Smooth muscle cell (in vitro differentiated cells): Measurements from ENCODE around the gene LGMN. TPM values are rescaled to one million over a fixed set of nuclear protein-coding genes. Genes with fewer than 3 reads are reported as not detected.

Experiments used
- DNase-seq: peaks from one replicate; lab custom pipeline; 2025; ENCODE audit not compliant: unreplicated experiment; lab: John Stamatoyannopoulos, UW
- H2AFZ ChIP-seq: fragments of 200-600 bp; sonication (generic); 2 replicates; pipeline ENCODE4 v1.6.0; 2016; ENCODE audit warnings: antibody characterized with exemption, low read depth, mild to moderate bottlenecking
- H3F3A ChIP-seq: fragments of 200-600 bp; sonication (generic); 2 replicates; pipeline ENCODE4 v1.6.0; 2017; ENCODE audit warnings: antibody characterized with exemption, low read depth
- H3K27ac ChIP-seq: fragments of 200-600 bp; sonication (generic); 2 replicates; pipeline ENCODE4 v1.5.1; 2016; ENCODE audit warnings: low read depth, mild to moderate bottlenecking
- H3K27me3 ChIP-seq: fragments of 200-600 bp; sonication (generic); 2 replicates; pipeline ENCODE4 v1.6.1; 2016; ENCODE audit warnings: low read depth, mild to moderate bottlenecking
- H3K36me3 ChIP-seq: fragments of 200-600 bp; sonication (generic); 2 replicates; pipeline ENCODE4 v1.5.1; 2016; ENCODE audit warnings: low read depth
- H3K4me1 ChIP-seq: fragments of 200-600 bp; sonication (generic); 2 replicates; pipeline ENCODE4 v1.5.1; 2016; ENCODE audit warnings: low read depth
- H3K4me2 ChIP-seq: fragments of 200-600 bp; sonication (generic); 2 replicates; pipeline ENCODE4 v1.6.0; 2016; ENCODE audit warnings: mild to moderate bottlenecking
- H3K4me3 ChIP-seq: fragments of 200-600 bp; sonication (generic); 2 replicates; pipeline ENCODE4 v1.5.1; 2016; ENCODE audit warnings: mild to moderate bottlenecking
- H3K79me2 ChIP-seq: fragments of 200-600 bp; sonication (generic); 2 replicates; pipeline ENCODE4 v1.6.0; 2016; ENCODE audit warnings: low read depth, mild to moderate bottlenecking
- H3K9ac ChIP-seq: fragments of 200-600 bp; sonication (generic); 2 replicates; pipeline ENCODE4 v1.6.0; 2016; ENCODE audit warnings: low read depth
- H3K9me3 ChIP-seq: fragments of 200-600 bp; sonication (generic); replicated peaks from 2 replicates; pipeline ENCODE4 v1.5.1; 2016; ENCODE audit warnings: low read depth
- H4K20me1 ChIP-seq: fragments of 200-600 bp; sonication (generic); 2 replicates; pipeline ENCODE4 v1.6.0; 2016; ENCODE audit warnings: low read depth
- WGBS: methylation state at CpG from one replicate; pipeline ENCODE4 v1.1.7; 2016; ENCODE audit warnings: low lambda C conversion rate; 5-methylcytosine and 5-hydroxymethylcytosine counted together
- polyA plus RNA-seq: library from polyadenylated mRNA; unstranded; fragments of >200 nt; fragmentation: Nextera tagmentation; extraction: Ambion mirVana; gene quantifications from 2 replicates; pipeline ENCODE4 v1.2.1, GENCODE V29; 2016
- total RNA-seq: library from RNA; depleted of rRNA; stranded (reverse); fragments of >200 nt; gene quantifications from 2 replicates; pipeline ENCODE4 v1.2.3, GENCODE V29; 2014
- TF ChIP-seq, protein P1 (sequence below): fragments of 200-600 bp; sonication (generic); IDR thresholded peaks from 2 replicates; pipeline ENCODE4 v1.5.1; 2017; ENCODE audit warnings: borderline replicate concordance, mild to moderate bottlenecking, antibody characterized with exemption; ENCODE audit not compliant: insufficient read depth, poor library complexity, severe bottlenecking

The LGMN gene
- total and polyA plus RNA-seq, 2 experiments from 2014 or later, result 124 to 133 TPM

DNA sequence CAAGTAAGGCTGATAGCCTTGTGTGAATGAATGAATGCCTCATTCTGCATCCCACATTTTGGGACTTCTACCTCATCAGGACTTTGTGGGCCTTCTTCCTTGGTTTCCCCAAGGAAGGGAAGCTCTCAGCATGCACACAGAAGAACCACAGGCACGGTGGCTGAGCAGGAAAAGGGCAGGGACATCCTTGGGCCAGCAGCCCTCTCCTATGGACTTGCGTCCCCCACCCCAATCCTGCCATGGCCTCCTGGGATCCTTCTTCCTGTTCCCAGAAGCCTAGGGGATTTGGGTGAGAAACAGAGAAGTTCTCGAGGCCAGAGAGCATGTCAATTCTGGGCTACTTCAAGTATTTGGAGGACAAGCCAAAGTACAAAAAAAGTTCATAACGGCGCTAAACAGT, 69.7 kb downstream of the LGMN start:
- Histone ChIP-seq H3K4me1 (no peaks in the 10 kb centered on the region), H3F3A (no peaks in the 10 kb centered on the region), H4K20me1 (no peaks in the 10 kb centered on the region), H2AFZ (no peak overlapping the region), H3K9me3 (no peaks in the 10 kb centered on the region), H3K9ac (no peak overlapping the region), H3K27ac (no peak overlapping the region), H3K36me3 (no peaks in the 10 kb centered on the region), H3K79me2 (no peaks in the 10 kb centered on the region), H3K27me3 (no peaks in the 10 kb centered on the region), H3K4me3 (no peak overlapping the region), H3K4me2 (no peak overlapping the region)
- no peak for DNase-seq
- TF ChIP-seq, protein P1, sequence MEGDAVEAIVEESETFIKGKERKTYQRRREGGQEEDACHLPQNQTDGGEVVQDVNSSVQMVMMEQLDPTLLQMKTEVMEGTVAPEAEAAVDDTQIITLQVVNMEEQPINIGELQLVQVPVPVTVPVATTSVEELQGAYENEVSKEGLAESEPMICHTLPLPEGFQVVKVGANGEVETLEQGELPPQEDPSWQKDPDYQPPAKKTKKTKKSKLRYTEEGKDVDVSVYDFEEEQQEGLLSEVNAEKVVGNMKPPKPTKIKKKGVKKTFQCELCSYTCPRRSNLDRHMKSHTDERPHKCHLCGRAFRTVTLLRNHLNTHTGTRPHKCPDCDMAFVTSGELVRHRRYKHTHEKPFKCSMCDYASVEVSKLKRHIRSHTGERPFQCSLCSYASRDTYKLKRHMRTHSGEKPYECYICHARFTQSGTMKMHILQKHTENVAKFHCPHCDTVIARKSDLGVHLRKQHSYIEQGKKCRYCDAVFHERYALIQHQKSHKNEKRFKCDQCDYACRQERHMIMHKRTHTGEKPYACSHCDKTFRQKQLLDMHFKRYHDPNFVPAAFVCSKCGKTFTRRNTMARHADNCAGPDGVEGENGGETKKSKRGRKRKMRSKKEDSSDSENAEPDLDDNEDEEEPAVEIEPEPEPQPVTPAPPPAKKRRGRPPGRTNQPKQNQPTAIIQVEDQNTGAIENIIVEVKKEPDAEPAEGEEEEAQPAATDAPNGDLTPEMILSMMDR, result no peak
- 85% methylated on average over 5 of the region's 5 CpGs for WGBS

DNA sequence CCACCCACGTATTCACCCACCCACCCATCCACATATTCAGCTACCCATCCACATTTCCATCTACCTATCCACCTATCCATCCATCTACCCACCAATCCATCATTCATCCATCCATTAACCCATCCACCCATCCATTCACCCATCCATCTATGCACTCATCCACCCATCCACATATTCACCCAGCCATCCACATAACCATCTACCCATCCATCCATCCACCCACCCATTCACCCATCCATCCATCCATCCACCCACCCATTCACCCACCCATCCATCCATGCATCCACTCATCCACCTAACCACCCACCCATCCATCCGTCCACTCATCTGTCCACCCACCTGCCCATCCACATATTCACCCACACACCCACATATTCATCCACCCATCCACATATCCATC, 70.5 kb downstream of the LGMN start:
- DNase-seq, result no peak
- Histone ChIP-seq H3K27ac (no peak overlapping the region), H3K4me3 (no peak overlapping the region), H3F3A (no peaks in the 10 kb centered on the region), H4K20me1 (no peaks in the 10 kb centered on the region), H3K36me3 (no peaks in the 10 kb centered on the region), H3K4me2 (no peak overlapping the region), H3K4me1 (no peaks in the 10 kb centered on the region), H3K9me3 (no peaks in the 10 kb centered on the region), H3K79me2 (no peaks in the 10 kb centered on the region), H3K9ac (no peak overlapping the region), H2AFZ (no peak overlapping the region), H3K27me3 (no peaks in the 10 kb centered on the region)
- 90% methylated on average over 2 of the region's 2 CpGs for WGBS
- TF ChIP-seq, protein P1, result no peak

DNA sequence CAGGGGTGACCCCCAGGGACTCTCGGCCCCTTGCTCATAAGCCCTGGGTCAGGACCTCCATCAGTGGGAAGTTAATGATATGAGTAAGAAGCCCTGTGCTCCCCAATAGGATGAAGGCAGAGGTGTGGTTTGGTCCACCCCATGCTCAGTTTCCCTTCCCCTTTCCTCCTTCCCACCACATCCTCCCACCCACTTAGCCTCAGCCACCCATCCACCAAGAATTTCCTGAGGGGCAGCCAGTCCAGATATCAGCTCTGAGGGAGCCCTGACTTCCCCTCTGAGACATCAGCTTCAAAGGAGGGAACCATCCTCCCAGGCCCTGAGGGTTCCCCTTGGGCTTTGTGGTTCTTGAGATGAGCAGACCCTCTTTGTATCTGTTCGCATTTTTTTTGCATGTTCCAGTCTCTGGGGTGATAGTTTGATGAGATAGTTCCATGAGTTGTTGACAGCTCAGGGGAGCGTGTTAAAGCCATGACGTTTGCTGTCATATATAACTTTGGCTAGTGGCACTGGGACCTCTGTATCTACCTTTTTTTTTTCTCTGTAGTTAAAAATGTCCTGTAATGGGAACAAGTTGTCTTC, 71.2 kb downstream of the LGMN start:
- no peaks in the 10 kb centered on the region for H3K4me1 ChIP-seq
- H3K79me2 ChIP-seq, result no peaks in the 10 kb centered on the region
- no peaks in the 10 kb centered on the region for H3K36me3 ChIP-seq
- no peaks in the 10 kb centered on the region for H4K20me1 ChIP-seq
- TF ChIP-seq, protein P1, result no peak
- no peak overlapping the region for H3K4me2 ChIP-seq
- H3K27me3 ChIP-seq, result no peaks in the 10 kb centered on the region
- no peak overlapping the region for H3K4me3 ChIP-seq
- H3F3A ChIP-seq, result no peaks in the 10 kb centered on the region
- no peaks in the 10 kb centered on the region for H3K9me3 ChIP-seq
- WGBS, result 70% methylated on average over 4 of the region's 4 CpGs
- H3K9ac ChIP-seq, result no peak overlapping the region
- H3K27ac ChIP-seq, result no peak overlapping the region
- H2AFZ ChIP-seq, result no peak overlapping the region
- DNase-seq, result no peak

DNA sequence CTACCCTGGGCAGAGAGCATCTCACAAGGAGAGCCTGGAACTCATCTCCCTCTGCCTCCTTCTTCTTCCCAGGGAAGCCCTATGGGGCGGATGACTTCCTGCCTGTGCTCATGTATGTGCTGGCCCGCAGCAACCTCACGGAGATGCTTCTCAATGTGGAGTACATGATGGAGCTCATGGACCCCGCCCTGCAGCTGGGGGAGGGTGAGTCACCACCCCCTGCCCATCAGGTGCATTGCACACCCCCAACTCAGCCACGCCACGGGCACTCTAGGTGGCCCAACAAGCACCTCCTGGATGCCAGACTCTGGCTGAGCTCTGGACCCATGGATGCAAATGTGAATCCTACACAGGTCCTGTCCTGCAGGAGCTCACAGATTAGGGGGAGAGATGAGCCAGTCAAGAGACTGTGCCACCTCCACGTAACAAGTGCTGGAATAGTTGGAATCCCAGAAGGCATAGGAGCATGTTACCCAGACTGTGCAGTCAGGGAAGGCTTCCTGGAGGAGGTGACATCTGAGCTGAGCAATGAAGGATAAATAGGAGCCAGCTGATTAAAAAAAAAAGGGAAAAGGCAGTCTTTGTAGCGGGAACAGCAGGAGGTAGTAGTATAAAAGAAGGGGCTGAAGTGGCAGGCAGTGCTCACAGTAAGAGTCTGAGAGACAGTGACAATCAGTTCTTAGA, 71.9 kb downstream of the LGMN start:
- Histone ChIP-seq H3F3A (no peaks in the 10 kb centered on the region), H3K27me3 (no peaks in the 10 kb centered on the region), H2AFZ (no peak overlapping the region), H3K36me3 (no peaks in the 10 kb centered on the region), H4K20me1 (no peaks in the 10 kb centered on the region), H3K4me2 (no peak overlapping the region), H3K4me3 (no peak overlapping the region), H3K79me2 (no peaks in the 10 kb centered on the region), H3K27ac (no peak overlapping the region), H3K4me1 (no peaks in the 10 kb centered on the region), H3K9me3 (no peaks in the 10 kb centered on the region), H3K9ac (no peak overlapping the region)
- 95% methylated on average over 8 of the region's 8 CpGs for WGBS
- TF ChIP-seq, protein P1, result no peak
- DNase-seq, result no peak
